Superior temporal gyrus (tissue), 1 donor: ENCODE data around the gene ASB13.

ENCODE experiments used
- DNase-seq: peaks from one replicate; pipeline ENCODE4 v3.0.0-alpha.2; 2016; ENCODE audit errors: extremely low spot score

The ASB13 gene

GRCh38 chr10:5589661-5590511 lies 76.5 kb downstream of the ASB13 start:
- no peak for DNase-seq

- no peak for DNase-seq
Observed at GRCh38 chr10:5589011-5589660, 77.3 kb downstream of the ASB13 start.
